GM19452 (cell line): ENCODE measurements around the gene ERCC4.

ENCODE experiments used
- ATAC-seq: cut with Tn5 transposase; IDR thresholded peaks from one replicate; pipeline ENCODE4 v1.9.1; 2021; ENCODE audit not compliant: unreplicated experiment

The ERCC4 gene

DNA sequence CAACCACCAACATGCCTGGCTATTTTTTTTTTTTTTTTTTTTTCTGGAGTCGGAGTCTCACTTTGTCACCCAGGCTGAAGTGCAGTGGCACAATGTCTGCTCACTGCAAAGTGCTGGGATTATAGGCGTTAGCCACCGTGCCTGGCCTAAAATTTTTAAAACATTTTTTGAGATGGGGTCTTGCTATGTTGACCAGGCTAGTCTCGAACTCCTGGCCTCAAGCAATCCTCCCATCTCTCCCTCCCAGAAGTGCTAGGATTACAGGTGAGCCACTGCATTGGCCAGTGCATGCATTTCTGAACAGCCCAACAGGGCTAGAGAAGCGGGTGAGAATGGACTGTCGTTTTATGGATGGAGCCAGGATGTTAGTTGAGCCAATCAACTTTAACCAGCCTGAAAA, 72.4 kb downstream of the ERCC4 start:
- ATAC-seq: no peak

DNA sequence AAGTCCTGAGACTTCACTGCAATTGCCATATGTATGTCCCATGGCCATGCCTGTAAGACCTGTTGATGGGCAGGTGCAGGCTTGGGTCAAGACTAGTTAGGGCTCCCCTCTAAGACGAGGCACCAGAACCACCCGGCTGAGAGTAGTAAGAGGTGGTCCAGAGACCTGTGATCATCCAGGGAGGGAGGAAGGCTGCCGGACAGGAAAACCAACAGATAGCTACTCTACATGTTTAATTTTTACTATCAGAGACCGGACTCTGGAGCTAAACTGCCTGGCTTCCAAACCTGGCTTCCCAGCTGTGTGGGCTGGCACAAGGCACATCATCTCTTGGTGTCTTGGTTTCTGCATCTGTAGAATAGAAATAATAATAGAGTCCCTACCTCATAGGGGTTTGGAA, 73.0 kb downstream of the ERCC4 start:
- no peak for ATAC-seq

DNA sequence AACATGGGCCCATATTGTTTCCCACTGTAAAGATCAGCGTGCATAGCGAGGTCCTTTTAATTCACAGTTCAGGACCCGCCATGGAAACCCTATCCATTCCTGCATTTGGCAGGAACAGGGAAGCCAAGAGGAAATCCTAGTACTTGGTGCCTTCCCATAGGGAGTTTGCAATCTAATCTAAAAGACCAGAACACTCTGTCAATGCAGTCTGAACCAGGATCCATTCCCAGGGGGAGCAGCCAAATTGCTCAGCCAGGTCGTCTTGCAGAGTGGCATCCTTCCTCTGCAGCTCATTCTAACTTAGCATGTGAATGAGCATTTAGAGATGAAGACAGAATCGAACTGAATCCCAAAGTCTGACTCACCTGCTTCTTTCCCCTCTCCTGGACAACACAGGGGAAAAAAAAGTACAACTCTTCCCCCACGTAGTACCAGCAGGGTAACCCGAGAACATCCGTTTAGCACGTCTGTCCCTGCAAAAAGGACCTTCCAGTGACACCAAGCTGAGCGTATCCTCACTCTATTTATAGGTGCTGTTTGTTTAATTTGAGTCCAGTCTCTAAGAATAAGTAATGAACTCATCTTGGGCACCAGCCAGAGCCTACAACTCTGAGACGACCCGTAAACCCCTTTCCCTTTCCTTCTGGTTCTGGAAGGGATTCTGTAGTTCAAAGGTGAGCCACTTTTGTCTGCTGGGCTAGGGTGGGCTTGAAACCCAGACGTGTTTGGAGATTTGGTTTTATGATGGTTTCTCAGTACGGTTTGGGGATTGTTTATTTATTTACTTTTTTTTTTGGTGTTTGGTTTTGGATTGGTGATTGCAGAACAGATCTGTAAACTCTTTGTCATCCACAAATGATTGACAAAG, 74.5 kb downstream of the ERCC4 start:
- ATAC-seq: no peak

DNA sequence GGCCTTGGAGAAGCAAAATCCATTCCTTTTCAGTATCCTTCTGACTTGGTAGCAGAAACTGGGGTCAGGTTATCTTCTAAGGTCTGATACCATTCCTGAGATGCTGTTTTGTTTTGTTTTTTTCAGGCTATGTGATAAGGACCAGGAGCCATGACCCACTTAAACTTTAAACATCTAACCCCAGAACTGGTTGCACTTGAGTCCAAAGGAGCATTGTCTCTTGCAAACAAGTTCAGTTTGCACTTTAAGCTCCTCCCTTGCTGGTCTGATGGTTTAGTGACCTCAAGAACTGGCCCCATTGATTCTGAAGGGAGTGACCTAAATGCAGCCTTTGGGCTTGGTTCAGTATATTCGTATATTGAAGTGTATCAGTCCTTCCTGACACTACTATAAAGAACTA, 75.2 kb downstream of the ERCC4 start:
- ATAC-seq: no peak

DNA sequence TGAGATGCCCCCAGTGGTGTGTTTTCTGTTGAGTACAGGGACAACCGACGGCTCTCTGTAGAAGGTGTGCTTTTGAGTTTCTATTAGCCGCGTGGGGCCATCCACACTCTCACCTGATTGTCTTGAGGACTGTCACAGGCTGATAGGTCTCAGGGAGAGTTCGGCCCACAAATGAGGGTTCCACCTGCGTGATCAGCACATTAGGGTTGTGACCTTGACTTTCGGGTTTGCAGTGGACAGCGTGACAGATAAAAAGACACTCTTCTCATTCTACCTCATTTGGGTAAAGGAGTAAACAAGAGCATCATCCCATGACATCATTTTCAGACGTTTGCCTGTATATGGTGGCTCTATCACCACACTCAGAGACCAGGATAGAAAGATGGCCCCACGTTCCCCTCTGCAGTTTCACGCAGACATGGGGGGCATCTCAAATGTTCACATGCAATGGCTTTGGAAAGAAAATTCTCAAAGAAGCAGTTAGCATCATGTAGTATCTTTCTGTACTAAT, 76.9 kb downstream of the ERCC4 start:
- no peak for ATAC-seq

DNA sequence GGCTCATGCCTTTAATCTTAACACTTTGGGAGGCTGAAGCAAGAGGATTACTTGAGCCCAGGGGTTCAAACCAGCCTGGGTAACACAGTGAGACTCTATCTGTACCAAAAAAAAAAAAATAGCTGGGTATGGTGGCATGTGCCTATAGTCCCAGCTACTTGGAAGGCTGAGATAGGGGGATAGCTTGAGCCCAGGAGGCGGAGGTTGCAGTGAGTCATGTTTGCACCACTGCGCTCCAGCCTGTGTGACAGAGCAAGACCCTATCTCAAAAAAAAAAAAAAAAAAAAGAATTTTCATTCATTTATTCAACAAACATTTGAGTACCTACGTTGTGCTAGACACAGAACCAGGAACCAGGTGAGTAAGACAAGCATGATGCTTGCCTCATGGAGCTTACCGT, 77.6 kb downstream of the ERCC4 start:
- ATAC-seq: no peak

DNA sequence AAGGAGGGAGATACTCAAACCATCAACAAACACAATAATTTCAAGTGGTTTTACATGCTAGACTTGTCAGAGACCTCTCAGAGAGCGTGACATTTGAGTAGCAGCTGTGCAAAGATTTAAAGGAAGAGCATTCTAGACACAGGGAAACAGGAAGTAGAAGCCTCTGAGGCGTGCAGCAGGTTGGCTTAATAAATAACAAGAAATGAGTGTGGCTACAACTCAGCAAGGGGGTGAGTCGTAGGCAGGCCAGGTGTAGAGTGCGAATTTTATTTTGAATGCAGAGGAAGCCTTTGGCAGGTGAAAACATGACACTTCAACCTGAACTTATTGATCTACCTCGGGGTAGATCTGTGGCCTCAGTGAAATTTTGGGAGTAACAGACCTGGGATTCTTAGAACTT, 78.0 kb downstream of the ERCC4 start:
- ATAC-seq: peak; percentile 95

DNA sequence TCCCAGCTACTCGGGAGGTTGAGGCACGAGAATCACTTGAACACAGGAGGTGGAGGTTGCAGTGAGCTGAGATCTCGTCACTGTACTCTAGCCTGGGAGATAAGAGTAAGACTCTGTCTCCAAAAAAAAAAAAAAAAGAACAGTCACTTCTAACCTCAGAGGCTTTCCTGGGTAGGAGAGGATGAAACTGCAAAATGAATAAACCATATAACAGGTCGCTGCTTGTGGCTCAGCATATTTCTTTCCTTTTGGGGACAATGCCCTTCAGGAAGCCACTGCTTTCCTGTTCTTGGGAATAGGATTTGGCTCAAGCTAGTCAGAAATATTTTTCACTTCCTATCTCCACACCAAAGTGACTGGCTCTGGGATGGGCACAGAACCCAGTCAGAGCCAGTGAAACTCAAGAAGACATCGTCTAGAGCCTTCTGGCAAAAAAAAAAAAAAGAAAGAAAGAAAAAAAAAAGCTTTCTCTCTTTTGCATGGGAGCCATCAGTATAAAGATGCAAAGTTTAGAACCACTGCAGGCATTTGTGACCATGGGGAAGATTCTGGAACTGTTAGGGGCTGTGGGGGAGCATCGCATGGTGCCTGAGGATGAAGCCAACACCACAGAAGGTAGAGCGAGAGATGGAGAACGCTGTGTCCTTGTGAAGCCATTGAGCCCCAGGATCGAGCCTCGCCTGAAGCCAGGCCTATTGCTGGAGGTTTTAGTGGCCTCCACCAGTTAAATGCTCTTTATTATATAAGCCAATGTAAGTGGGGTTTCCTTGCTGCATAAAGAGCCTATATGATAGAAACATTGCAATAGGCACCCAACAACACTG, 79.3 kb downstream of the ERCC4 start:
- ATAC-seq: no peak

DNA sequence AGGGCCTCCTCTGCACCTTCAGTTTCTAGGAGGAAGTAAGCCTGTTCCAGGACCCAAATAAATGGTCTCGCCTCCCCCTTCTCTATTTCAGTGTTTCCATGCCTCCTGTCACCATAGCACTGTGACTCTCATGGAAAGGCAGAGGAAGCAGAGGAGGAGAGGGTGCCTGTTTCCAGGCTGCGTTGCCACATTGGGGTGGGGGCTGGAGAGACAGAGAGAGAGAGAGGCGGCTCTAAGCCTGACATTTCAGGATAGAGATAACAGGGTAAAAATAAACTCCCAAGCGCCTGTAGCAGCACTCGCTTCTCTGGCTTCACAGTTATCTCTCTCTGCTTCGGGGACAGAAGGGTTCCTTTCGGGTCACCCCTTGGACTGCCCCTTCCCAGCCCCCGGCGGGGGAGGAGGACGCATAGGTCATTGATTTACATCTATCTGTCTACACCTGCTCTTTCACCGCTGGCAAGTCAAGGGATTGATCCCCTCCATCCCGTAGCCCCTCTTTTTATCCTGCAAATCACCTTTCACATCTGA, 80.0 kb downstream of the ERCC4 start:
- no peak for ATAC-seq

DNA sequence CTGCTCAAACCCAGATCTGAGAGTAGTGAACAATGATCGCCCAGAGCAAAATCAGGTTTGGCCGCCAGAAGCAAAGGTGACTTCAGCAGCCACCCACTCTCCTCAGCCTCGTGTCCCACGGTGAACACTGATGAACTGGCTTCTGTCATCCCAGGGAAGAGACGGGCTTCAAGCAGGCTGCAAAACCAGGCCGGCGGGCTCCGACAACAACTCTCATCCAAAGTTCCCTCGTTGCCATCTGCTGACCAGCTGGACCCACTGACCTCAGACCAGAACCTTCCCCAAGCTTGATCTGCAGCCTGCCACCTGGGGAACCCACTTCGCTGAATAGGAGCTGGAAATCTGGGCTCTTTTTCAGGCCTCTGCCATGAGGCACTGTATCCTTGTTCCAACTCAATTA, 81.6 kb downstream of the ERCC4 start:
- ATAC-seq: no peak
